ENCODE measurements around the gene ITPKA.

ITPKA gene

GRCh38 chr15:41490355-41490754 lies 3.3 kb upstream of the ITPKA start:
- peak; percentile 98 for DNase-seq (ENCODE audit: low read depth)

GRCh38 chr15:41491889-41492288 lies 1.8 kb upstream of the ITPKA start:
- DNase-seq (ENCODE audit: low read depth) = no peak

GRCh38 chr15:41492597-41493204 lies 973 bp upstream of the ITPKA start:
- DNase-seq (ENCODE audit: low read depth) = peak; percentile 29

- DNase-seq (ENCODE audit: low read depth) = no peak
These were observed 172 bp downstream of the ITPKA start for GRCh38 chr15:41493902-41494189.

- peak; percentile 46 for DNase-seq (ENCODE audit: low read depth)
These were observed 682 bp downstream of the ITPKA start for GRCh38 chr15:41494190-41494921.

- DNase-seq (ENCODE audit: low read depth) = no peak
These were observed 1.5 kb downstream of the ITPKA start for GRCh38 chr15:41494922-41495735.

- DNase-seq (ENCODE audit: low read depth) = no peak
These were observed 2.3 kb downstream of the ITPKA start for GRCh38 chr15:41495736-41496599.

- DNase-seq (ENCODE audit: low read depth) = no peak
These were observed 5.0 kb downstream of the ITPKA start for GRCh38 chr15:41498657-41499056.

- DNase-seq (ENCODE audit: low read depth) = no peak
These were observed 5.6 kb downstream of the ITPKA start for GRCh38 chr15:41499109-41499851.

- DNase-seq (ENCODE audit: low read depth) = no peak
These were observed 7.7 kb downstream of the ITPKA start for GRCh38 chr15:41501191-41501917.

- DNase-seq (ENCODE audit: low read depth) = no peak
These were observed 8.5 kb downstream of the ITPKA start for GRCh38 chr15:41501931-41502794.

GRCh38 chr15:41502795-41503668 lies 9.4 kb downstream of the ITPKA start:
- DNase-seq (ENCODE audit: low read depth) = no peak

- no peak for DNase-seq (ENCODE audit: low read depth)
These were observed 10.0 kb downstream of the ITPKA start for GRCh38 chr15:41503669-41504010.

GRCh38 chr15:41504751-41505492 lies 11.2 kb downstream of the ITPKA start:
- DNase-seq (ENCODE audit: low read depth) = no peak

- no peak for DNase-seq (ENCODE audit: low read depth)
These were observed 12.1 kb downstream of the ITPKA start for GRCh38 chr15:41505776-41506175.

GRCh38 chr15:41506796-41507341 lies 13.2 kb downstream of the ITPKA start:
- no peak for DNase-seq (ENCODE audit: low read depth)

- no peak for DNase-seq (ENCODE audit: low read depth)
These were observed 14.2 kb downstream of the ITPKA start for GRCh38 chr15:41507820-41508290.

GRCh38 chr15:41510728-41511127 lies 17.1 kb downstream of the ITPKA start:
- no peak for DNase-seq (ENCODE audit: low read depth)
